ENCODE measurements around the gene SCN2A. TPM values are rescaled to one million over a fixed set of nuclear protein-coding genes. Genes with fewer than 3 reads are reported as not detected.

The SCN2A gene
- polyA plus RNA-seq, 3 donors, result under 0.01 to 0.04 (median 0.02) TPM

GRCh38 chr2:165436559-165436958 is 197.3 kb downstream of the SCN2A start:
- 80 to 86% (median 86%) methylated on average over 3 of the region's 3 CpGs for WGBS, 3 donors
- no peak overlapping the region for H3K27ac ChIP-seq (ENCODE audit: low read depth, low read length)

GRCh38 chr2:165440367-165440766 is 201.2 kb downstream of the SCN2A start:
- H3K27ac ChIP-seq (ENCODE audit: low read depth, low read length), result no peak overlapping the region
- WGBS, 3 donors, result 5 to 17% (median 14%) methylated on average over 1 of the region's 1 CpG

Other genes with a start within 250 kb of the SCN2A start
- under 1 TPM; 0.10 to 0.56 (median 0.21) TPM for gene SCN3A, start 35.4 kb upstream of the SCN2A start, polyA plus RNA-seq
- gene CSRNP3, start 230.3 kb downstream of the SCN2A start, polyA plus RNA-seq, result under 1 TPM; 0.11 to 0.46 (median 0.45) TPM

All from adipose tissue (tissue), 3 donors.